K562 (cell line): ENCODE measurements around the gene UQCC5. TPM values are rescaled to one million over a fixed set of nuclear protein-coding genes. Genes with fewer than 3 reads are reported as not detected.

Source experiments
- ATAC-seq: fragments of 200-7000 bp; cut with Tn5 transposase; 3 replicates; pipeline ENCODE4 v1.9.1; 2020; ENCODE audit warnings: moderate library complexity
- BruUV-seq: library from RNA; stranded (reverse); fragments of 400-500 nt; replicated peaks from 2 replicates; lab custom pipeline; 2021; lab: Mats Ljungman, UMichigan
- CTCF ChIA-PET: fragments of 300-600 bp; formaldehyde crosslinking; extraction: SDS; loops from one replicate; lab custom pipeline; 2021; ENCODE audit warnings: low intra/inter-chr PET ratio; lab: Yijun Ruan, JAX
- POLR2A ChIA-PET: fragments of 300-600, 350-650 bp; sonication (Branson Sonifier 250); formaldehyde crosslinking; extraction: SDS; loops from one replicate; lab custom pipeline; 2021; ENCODE audit warnings: antibody characterized with exemption, inconsistent platforms; lab: Yijun Ruan, JAX
- DNase-seq, 4 experiments: peaks; one replicate each; pipeline versions ENCODE4 v3.0.0 to v3.0.0-alpha.2; 2011 to 2018; ENCODE audit warnings: low spot score in 3 of 4, mixed read lengths in 3 of 4; ENCODE audit errors: extremely low read depth in 1 of 4
- FAIRE-seq: peaks from 2 replicates; lab custom pipeline; 2011; peaks lifted over from hg19 to GRCh38; lab: Jason Lieb, UNC
- H2AFZ ChIP-seq: 2 replicates; pipeline ENCODE4 v1.6.0; 2011; ENCODE audit warnings: low read depth, low read length, control low read depth, inconsistent platforms
- H3K27ac ChIP-seq: fragments of 200-600 bp; 3 replicates; pipeline ENCODE4 v1.8.0; 2011; ENCODE audit warnings: low read depth, mild to moderate bottlenecking, control low read depth, inconsistent platforms, low read length, moderate library complexity, mixed read lengths; ENCODE audit errors: extremely low read depth
- H3K27me3 ChIP-seq, 2 experiments: fragments of 300-600 bp in 1 of 2; 2 replicates in 1 of 2; 3 replicates in 1 of 2; pipeline versions ENCODE4 v1.6.0 to v1.8.0; 2011; ENCODE audit warnings: inconsistent platforms in 2 of 2, low read length in 2 of 2, mild to moderate bottlenecking in 1 of 2, mixed read lengths in 1 of 2, moderate library complexity in 1 of 2; ENCODE audit not compliant: control insufficient read depth in 2 of 2, insufficient read depth in 2 of 2
- H3K36me3 ChIP-seq: fragments of 300-600 bp; 3 replicates; pipeline ENCODE4 v1.8.0; 2011; ENCODE audit warnings: mild to moderate bottlenecking, low read length, inconsistent platforms; ENCODE audit not compliant: control insufficient read depth, insufficient read depth
- H3K4me1 ChIP-seq, 2 experiments: fragments of 200-600 bp in 1 of 2; replicated peaks in 1 of 2; 2 replicates in 1 of 2; 3 replicates in 1 of 2; pipeline versions ENCODE4 v1.5.1 to v1.8.0; 2011; ENCODE audit warnings: inconsistent platforms in 2 of 2, low read length in 2 of 2, mild to moderate bottlenecking in 1 of 2, mixed read lengths in 1 of 2, moderate library complexity in 1 of 2; ENCODE audit not compliant: control insufficient read depth in 2 of 2, insufficient read depth in 2 of 2
- H3K4me2 ChIP-seq: 2 replicates; pipeline ENCODE4 v1.6.1; 2011; ENCODE audit warnings: low read length, control low read depth, inconsistent platforms, mixed read lengths; ENCODE audit not compliant: insufficient read depth
- H3K4me3 ChIP-seq: fragments of 200-600 bp; sonication (generic), shearing (Covaris generic); 2 replicates; pipeline ENCODE4 v1.5.1; 2016; ENCODE audit warnings: control low read depth, inconsistent platforms
- H3K79me2 ChIP-seq: fragments of 200-600 bp; 3 replicates; pipeline ENCODE4 v1.8.0; 2011; ENCODE audit warnings: low read length, inconsistent platforms; ENCODE audit not compliant: control insufficient read depth, insufficient read depth
- H3K9ac ChIP-seq, 2 experiments: 2 replicates each; pipeline versions ENCODE4 v1.6.0 to v1.6.1; 2011; ENCODE audit warnings: low read depth in 2 of 2, low read length in 2 of 2, control low read depth in 1 of 2, inconsistent platforms in 1 of 2, mild to moderate bottlenecking in 1 of 2, mixed read lengths in 1 of 2; ENCODE audit not compliant: insufficient read depth in 1 of 2
- H3K9me1 ChIP-seq: one replicate; pipeline ENCODE4 v1.6.0; 2011; ENCODE audit warnings: inconsistent platforms, mild to moderate bottlenecking, low read length, moderate library complexity; ENCODE audit not compliant: control insufficient read depth, insufficient read depth
- H3K9me3 ChIP-seq: replicated peaks from 2 replicates; pipeline ENCODE4 v1.5.1; 2011; ENCODE audit warnings: low read depth, low read length, inconsistent platforms; ENCODE audit not compliant: control insufficient read depth, insufficient read depth
- H4K20me1 ChIP-seq: replicated peaks from 2 replicates; pipeline ENCODE4 v1.6.1; 2011; ENCODE audit warnings: low read length, inconsistent platforms, mixed read lengths; ENCODE audit not compliant: control insufficient read depth, insufficient read depth
- CREM ChIP-seq: IDR thresholded peaks from 2 replicates; pipeline ENCODE4 v1.6.1; 2014; ENCODE audit warnings: antibody characterized with exemption, low read depth
- EGR1 ChIP-seq: fragments of 450-650 bp; conservative IDR thresholded peaks from 2 replicates; pipeline ENCODE4 v1.6.1; 2017; ENCODE audit warnings: mild to moderate bottlenecking
- MTF1 ChIP-seq: fragments of 250-450 bp; sonication (Bioruptor Pico); IDR thresholded peaks from 2 replicates; pipeline ENCODE4 v1.9.0; 2021; ENCODE audit warnings: moderate library complexity, mild to moderate bottlenecking, inconsistent platforms, borderline replicate concordance
- NCOA6 ChIP-seq: fragments of 450-650 bp; IDR thresholded peaks from 2 replicates; pipeline ENCODE4 v1.6.1; 2017; ENCODE audit warnings: mild to moderate bottlenecking
- NONO ChIP-seq, 2 experiments: fragments of 200-400 bp in 1 of 2; fragments of 450-650 bp in 1 of 2; formaldehyde crosslinking in 1 of 2; IDR thresholded peaks; 2 replicates each; pipeline ENCODE4 v1.6.1; 2017; ENCODE audit warnings: low read depth in 2 of 2, mild to moderate bottlenecking in 2 of 2, moderate library complexity in 2 of 2, low read length in 1 of 2
- PHB2 ChIP-seq: fragments of 450-650 bp; IDR thresholded peaks from 2 replicates; pipeline ENCODE4 v1.6.1; 2017; ENCODE audit warnings: low read depth
- RBM22 ChIP-seq: fragments of 200-400 bp; formaldehyde crosslinking; IDR thresholded peaks from 2 replicates; pipeline ENCODE4 v1.6.1; 2018; ENCODE audit warnings: low read length, low read depth; ENCODE audit not compliant: poor library complexity, severe bottlenecking
- SMAD2 ChIP-seq: fragments of 150-350 bp; IDR thresholded peaks from 2 replicates; pipeline ENCODE4 v1.6.1; 2014; ENCODE audit warnings: low read depth, mild to moderate bottlenecking, low read length
- YY1 ChIP-seq, 3 experiments: IDR thresholded peaks; 2 replicates each; pipeline ENCODE4 v1.6.1; 2011; ENCODE audit warnings: low read length in 2 of 3, mild to moderate bottlenecking in 2 of 3, moderate library complexity in 2 of 3, borderline replicate concordance in 1 of 3, control low read depth in 1 of 3, low read depth in 1 of 3; ENCODE audit not compliant: insufficient read depth in 3 of 3, insufficient replicate concordance in 2 of 3, control insufficient read depth in 1 of 3, insufficient read length in 1 of 3; ENCODE audit errors: extremely low read depth in 1 of 3
- ZNF316 ChIP-seq: fragments of 450-650 bp; IDR thresholded peaks from 2 replicates; pipeline ENCODE4 v1.6.1; 2016
- ZNF354B ChIP-seq: fragments of 250-450 bp; sonication (Bioruptor Pico); IDR thresholded peaks from 2 replicates; pipeline ENCODE4 v1.4.0; 2020
- ZNF445 ChIP-seq: fragments of 250-450 bp; sonication (Bioruptor Pico); IDR thresholded peaks from 2 replicates; pipeline ENCODE4 v1.4.0; 2020; ENCODE audit warnings: low read depth, mild to moderate bottlenecking, moderate library complexity
- WGBS: fragments of 100-300 bp; shearing (Covaris generic); methylation state at CpG from one replicate; pipeline ENCODE4 v1.1.6; 2016; ENCODE audit warnings: low coverage, mixed read lengths; ENCODE audit not compliant: insufficient coverage; ENCODE audit errors: missing lambda C conversion rate; 5-methylcytosine and 5-hydroxymethylcytosine counted together
- in situ Hi-C: fragments of 300-500 bp; cut with MboI; formaldehyde crosslinking; loops from 4 replicates; pipeline ENCODE4 v1.15.0; 2018; ENCODE audit warnings: inconsistent platforms, mixed read lengths
- intact Hi-C: fragments of 100-400 bp; cut with micrococcal nuclease; formaldehyde crosslinking; loops from 2 replicates; pipeline ENCODE4 v1.14.2; 2022
- polyA plus RNA-seq, 8 experiments: library from polyadenylated mRNA; depleted of rRNA in 4 of 8; stranded (reverse) in 5 of 8; unstranded in 3 of 8; fragments of >200 nt; fragmentation: Nextera tagmentation in 2 of 8; fragmentation: Illumina TruSeq in 1 of 8; extraction: Ambion mirVana in 2 of 8; extraction: Trizol in 1 of 8; gene quantifications; 2 replicates each; pipeline versions ENCODE4 v1.2.1 to v1.2.3, GENCODE V29; 2011 to 2014; ENCODE audit warnings: inconsistent platforms in 1 of 8, missing spikeins in 1 of 8
- total RNA-seq, 7 experiments: library from RNA; depleted of rRNA in 6 of 7; stranded (reverse); fragments of >200 nt in 6 of 7; fragmentation: Illumina TruSeq in 2 of 7; extraction: Trizol in 2 of 7; gene quantifications; 2 replicates each; pipeline versions ENCODE4 v1.2.1 to v1.2.3, GENCODE V29; 2011 to 2021; ENCODE audit warnings: low replicate concordance in 1 of 7
- TF ChIP-seq, protein P1 (sequence below): fragments of 250-450 bp; sonication (Bioruptor Pico); IDR thresholded peaks from 2 replicates; pipeline ENCODE4 v1.5.0; 2020; ENCODE audit warnings: mild to moderate bottlenecking, borderline replicate concordance
- TF ChIP-seq, protein P2 (sequence below): sonication (generic); formaldehyde crosslinking; IDR thresholded peaks from 2 replicates; pipeline ENCODE4 v1.9.0; 2022; ENCODE audit warnings: mild to moderate bottlenecking, missing genetic modification reagents
- TF ChIP-seq, protein P3 (sequence below): fragments of 200-800 bp; sonication (Bioruptor generic); IDR thresholded peaks from 2 replicates; pipeline ENCODE4 v1.6.1; 2017; ENCODE audit warnings: missing genetic modification characterization, missing compliant biosample characterization
- TF ChIP-seq, protein P4 (sequence below): sonication (generic); formaldehyde crosslinking; IDR thresholded peaks from 2 replicates; pipeline ENCODE4 v1.9.0; 2022; ENCODE audit warnings: mild to moderate bottlenecking, missing genetic modification reagents

The UQCC5 gene
- total and polyA plus RNA-seq, 9 of the 15 experiments (the other 6 are each of a cell fraction or from before 2014, with no cell fraction given): 10.2 to 55.4 (median 33.8) TPM

DNA sequence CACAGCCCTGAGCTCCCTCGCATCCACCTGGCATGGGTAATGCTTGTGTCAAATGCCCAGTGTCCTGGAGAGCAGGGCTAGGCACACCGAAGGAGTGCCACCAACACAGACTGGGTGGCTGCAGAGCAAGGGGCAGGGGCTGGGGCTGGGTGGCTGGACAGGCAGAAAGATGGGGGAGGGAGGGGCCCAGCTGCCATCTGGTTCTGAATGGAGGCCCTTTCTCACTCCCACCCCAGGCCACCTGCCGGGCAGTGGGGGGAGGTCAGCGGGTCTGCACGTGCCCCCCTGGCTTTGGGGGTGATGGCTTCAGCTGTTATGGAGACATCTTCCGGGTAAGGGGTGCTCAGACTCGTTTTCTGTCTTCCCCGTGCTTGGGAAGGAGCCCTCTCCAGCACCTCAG lies 24.3 kb upstream of the UQCC5 start (continued):
- TF ChIP-seq, protein P1, sequence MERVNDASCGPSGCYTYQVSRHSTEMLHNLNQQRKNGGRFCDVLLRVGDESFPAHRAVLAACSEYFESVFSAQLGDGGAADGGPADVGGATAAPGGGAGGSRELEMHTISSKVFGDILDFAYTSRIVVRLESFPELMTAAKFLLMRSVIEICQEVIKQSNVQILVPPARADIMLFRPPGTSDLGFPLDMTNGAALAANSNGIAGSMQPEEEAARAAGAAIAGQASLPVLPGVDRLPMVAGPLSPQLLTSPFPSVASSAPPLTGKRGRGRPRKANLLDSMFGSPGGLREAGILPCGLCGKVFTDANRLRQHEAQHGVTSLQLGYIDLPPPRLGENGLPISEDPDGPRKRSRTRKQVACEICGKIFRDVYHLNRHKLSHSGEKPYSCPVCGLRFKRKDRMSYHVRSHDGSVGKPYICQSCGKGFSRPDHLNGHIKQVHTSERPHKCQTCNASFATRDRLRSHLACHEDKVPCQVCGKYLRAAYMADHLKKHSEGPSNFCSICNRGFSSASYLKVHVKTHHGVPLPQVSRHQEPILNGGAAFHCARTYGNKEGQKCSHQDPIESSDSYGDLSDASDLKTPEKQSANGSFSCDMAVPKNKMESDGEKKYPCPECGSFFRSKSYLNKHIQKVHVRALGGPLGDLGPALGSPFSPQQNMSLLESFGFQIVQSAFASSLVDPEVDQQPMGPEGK (CRISPR knock-in tag): no peak
- TF ChIP-seq CREM (no peak), SMAD2 (no peak), PHB2 (no peak), RBM22 (no peak), ZNF316 (no peak), ZNF354B (CRISPR knock-in tag) (no peak)
- TF ChIP-seq, protein P2, sequence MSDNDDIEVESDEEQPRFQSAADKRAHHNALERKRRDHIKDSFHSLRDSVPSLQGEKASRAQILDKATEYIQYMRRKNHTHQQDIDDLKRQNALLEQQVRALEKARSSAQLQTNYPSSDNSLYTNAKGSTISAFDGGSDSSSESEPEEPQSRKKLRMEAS (CRISPR knock-in tag): no peak

DNA sequence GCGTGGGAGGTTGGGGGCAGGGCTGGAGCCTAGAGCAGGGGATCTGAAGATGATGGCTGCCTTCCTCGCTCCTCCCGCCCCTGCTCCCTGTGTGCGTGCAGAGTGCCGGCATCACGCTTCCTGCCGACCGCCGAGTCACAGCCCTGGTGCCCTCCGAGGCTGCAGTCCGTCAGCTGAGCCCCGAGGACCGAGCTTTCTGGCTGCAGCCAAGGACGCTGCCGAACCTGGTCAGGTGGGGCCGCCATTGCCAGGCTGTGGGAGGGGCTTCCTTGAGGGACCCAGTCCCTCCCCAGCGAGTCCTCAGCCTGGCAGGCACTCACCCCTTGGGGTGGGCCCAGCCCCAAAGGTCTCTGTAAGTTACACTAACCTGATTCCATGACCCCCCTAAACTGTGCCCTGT lies 23.7 kb upstream of the UQCC5 start:
- ATAC-seq: no peak; the same call in 2 of the 3 replicates
- DNase-seq: peak in 2 of 4 experiments; percentile 31 to 32
- 2% methylated on average over 11 of the region's 17 CpGs for WGBS
- Histone ChIP-seq H3K27ac (no peak overlapping the region), H3K9me3 (no peaks in the 10 kb centered on the region), H3K4me1 (peaks cover 0 to 39% of the 10 kb centered on the region in 2 experiments; a peak in 4 of 5 replicates), H3K4me3 (no peak overlapping the region), H3K9ac (no peak overlapping the region), H3K27me3 (peaks cover 0 to 37% of the 10 kb centered on the region in 2 experiments; a peak in 2 of 5 replicates), H3K36me3 (no peaks in the 10 kb centered on the region), H3K79me2 (no peaks in the 10 kb centered on the region), H3K4me2 (no peak overlapping the region; the same call in 1 of the 2 replicates), H3K9me1 (no peaks in the 10 kb centered on the region), H4K20me1 (no peaks in the 10 kb centered on the region), H2AFZ (no peak overlapping the region)
- POLR2A ChIA-PET: interaction anchor here (0.6 to 1.0 kb wide), 2 partner anchors 17 to 23 kb away, joined by 3 read pairs; no protein-coding TSS in a partner anchor
- intact Hi-C loops: no loop called here
- no TSS peak for BruUV-seq
- no peak for FAIRE-seq
- in situ Hi-C loops: no loop called here
- CTCF ChIA-PET: no interaction called here
- TF ChIP-seq NCOA6 (no peak), NONO (IDR thresholded peaks at IDR 0.05; ENCODE audit: low read depth in 2 of 2, low read length in 1 of 2) (no peak), MTF1 (CRISPR knock-in tag) (no peak), YY1 (IDR thresholded peaks at IDR 0.05; ENCODE audit: borderline replicate concordance in 1 of 3, control insufficient read depth in 1 of 3, extremely low read depth in 1 of 3, insufficient read depth in 3 of 3, insufficient read length in 1 of 3, insufficient replicate concordance in 2 of 3, low read depth in 1 of 3, low read length in 2 of 3) (peak in 2 of 3 experiments; percentile 68 to 83), ZNF445 (no peak), EGR1 (0 out of 2 replicates have a peak, but pooled peaks have one; percentile 9)
- TF ChIP-seq, protein P3, sequence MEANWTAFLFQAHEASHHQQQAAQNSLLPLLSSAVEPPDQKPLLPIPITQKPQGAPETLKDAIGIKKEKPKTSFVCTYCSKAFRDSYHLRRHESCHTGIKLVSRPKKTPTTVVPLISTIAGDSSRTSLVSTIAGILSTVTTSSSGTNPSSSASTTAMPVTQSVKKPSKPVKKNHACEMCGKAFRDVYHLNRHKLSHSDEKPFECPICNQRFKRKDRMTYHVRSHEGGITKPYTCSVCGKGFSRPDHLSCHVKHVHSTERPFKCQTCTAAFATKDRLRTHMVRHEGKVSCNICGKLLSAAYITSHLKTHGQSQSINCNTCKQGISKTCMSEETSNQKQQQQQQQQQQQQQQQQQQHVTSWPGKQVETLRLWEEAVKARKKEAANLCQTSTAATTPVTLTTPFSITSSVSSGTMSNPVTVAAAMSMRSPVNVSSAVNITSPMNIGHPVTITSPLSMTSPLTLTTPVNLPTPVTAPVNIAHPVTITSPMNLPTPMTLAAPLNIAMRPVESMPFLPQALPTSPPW: no peak
- TF ChIP-seq, protein P4, sequence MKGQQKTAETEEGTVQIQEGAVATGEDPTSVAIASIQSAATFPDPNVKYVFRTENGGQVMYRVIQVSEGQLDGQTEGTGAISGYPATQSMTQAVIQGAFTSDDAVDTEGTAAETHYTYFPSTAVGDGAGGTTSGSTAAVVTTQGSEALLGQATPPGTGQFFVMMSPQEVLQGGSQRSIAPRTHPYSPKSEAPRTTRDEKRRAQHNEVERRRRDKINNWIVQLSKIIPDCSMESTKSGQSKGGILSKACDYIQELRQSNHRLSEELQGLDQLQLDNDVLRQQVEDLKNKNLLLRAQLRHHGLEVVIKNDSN (CRISPR knock-in tag): peak; percentile 53
